GM18498 (cell line): ENCODE measurements around the gene MEGF11.
"Not testable (repeated sequence)": the region's sequence is repeated elsewhere in the genome, so short reads cannot be mapped to it uniquely, and the experiment has no call there.

ENCODE experiments used
- ATAC-seq: cut with Tn5 transposase; IDR thresholded peaks from one replicate; pipeline ENCODE4 v1.9.1; 2021; ENCODE audit warnings: mild to moderate bottlenecking, moderate library complexity; ENCODE audit not compliant: unreplicated experiment

Gene MEGF11

GRCh38 chr15:66016199-66016598, 237.4 kb downstream of the MEGF11 start:
- ATAC-seq = no peak

DNA sequence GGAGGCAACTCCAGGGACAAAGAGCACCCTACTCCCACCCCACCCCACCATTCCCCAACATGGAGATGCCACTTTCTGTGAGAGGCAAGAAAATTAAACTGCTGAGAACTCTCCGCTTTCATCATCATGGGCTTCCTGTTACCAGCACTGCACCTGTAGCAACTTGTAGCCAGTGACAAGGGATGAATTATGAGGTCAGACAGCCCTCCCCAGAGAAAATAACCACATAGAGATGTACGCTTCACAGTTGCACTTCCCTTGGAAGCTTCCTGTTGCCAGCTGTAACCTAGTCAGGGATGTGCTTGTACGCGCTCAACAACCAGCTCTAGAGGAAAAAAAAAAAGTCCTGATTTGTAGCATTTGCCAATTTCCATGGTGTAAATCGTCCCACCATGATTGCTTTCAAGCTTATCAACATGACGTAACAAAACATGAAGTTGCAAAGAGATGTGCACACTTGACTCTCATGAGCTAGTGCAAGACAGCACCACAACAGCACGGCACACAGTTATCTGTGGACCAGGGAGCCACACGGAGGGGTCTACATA, 238.8 kb downstream of the MEGF11 start:
- ATAC-seq = no peak

GRCh38 chr15:66014022-66014421, 239.5 kb downstream of the MEGF11 start:
- ATAC-seq = no peak

DNA sequence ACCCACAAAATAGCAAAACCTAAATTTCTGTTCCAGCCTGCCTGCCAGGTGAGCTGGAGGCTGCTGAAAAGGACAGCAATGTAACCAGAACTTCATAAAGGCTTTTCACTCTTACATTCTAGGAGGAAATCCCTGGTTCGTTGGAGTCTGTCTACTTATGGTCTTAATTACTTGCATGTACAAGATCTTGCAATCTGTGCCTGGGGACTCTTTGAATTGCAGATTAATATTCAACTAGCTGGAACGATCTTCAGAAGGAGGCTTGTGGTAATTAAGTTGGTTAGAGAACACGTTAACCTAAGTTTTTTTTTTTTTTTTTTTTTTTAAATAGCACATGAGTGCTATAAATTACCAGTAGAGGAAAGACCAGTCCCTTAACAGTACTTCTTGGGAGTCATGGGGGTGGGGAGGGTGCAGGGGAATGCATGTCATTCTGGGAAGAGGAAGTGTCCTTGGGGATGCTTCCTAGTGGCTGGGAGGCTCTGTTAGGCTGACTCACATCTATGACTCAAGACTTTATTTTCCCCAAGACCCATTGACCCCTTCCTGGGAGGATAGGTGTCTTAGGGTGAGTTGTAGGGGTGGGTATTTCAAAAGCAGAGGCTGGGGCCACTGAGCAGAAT, 244.5 kb downstream of the MEGF11 start:
- ATAC-seq = no peak

DNA sequence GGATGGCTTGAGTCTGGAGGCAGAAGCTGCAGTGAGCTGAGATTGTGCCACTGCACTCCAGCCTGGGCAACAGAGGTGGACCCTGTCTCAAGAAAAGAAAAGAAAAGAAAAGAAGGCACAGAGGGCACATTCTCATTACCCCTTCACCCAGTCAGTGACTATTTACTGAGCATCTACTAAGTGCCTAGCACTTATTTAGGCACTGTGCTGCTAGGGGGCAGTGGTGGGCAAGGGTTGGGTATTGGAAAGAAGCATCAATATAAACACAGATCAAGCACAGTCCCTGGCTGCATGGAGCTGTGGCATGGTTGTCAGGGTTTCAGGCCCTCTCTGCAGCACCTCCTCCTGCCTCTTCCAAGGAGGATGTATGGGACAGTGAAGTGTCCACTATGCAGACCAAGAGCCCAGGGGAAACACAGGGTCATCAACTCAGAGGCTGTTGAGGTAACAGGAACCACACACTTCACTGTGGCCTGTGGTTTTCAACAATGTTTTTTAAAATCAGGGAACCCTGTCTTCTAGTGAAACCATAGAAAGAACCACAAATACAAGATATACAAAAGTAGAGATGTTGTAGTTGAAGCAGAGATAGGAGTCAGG, 245.8 kb downstream of the MEGF11 start:
- ATAC-seq = no peak

- ATAC-seq = no peak
These were observed 246.6 kb downstream of the MEGF11 start for GRCh38 chr15:66006986-66007385.

- no peak for ATAC-seq
These were observed 248.8 kb downstream of the MEGF11 start for GRCh38 chr15:66004618-66005262.

- not testable (repeated sequence) for ATAC-seq
These were observed 250.4 kb downstream of the MEGF11 start for GRCh38 chr15:66003129-66003528.

DNA sequence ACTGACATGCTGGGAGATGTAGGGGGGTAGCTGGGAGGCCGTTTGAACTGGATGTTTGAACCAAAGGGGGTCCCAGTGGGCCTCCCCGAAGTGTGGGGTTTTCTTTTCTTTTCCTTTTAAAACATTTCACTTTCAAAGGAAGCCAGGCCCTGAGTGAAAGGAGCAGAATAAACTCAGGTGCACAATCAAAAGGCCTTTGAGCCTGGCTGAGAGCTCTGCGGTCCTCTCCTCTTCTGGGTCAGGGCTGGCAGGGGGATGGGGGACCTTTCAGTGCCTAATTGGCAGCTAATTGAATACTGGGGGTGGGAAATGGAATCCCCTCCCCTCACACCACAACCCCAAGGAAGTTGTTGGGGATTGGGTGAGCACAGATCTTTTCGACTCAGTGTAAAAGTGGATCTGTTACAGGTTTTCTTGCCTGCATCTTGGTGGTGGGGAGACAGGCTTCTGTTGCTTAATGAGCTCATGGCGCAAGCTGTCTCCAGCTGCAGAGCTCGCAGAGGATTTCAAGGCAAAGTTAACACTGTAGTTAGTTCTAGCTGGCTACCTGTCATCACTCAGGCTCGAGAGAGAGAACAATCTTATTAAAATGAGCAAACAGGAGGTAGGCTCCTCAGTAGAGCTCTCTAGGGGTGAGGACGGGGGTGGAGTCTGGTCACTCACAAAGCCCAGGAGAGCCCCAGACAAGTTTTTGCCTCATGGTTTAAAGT, 251.7 kb downstream of the MEGF11 start:
- ATAC-seq = no peak

GRCh38 chr15:66001042-66001441, 252.5 kb downstream of the MEGF11 start:
- ATAC-seq = no peak

DNA sequence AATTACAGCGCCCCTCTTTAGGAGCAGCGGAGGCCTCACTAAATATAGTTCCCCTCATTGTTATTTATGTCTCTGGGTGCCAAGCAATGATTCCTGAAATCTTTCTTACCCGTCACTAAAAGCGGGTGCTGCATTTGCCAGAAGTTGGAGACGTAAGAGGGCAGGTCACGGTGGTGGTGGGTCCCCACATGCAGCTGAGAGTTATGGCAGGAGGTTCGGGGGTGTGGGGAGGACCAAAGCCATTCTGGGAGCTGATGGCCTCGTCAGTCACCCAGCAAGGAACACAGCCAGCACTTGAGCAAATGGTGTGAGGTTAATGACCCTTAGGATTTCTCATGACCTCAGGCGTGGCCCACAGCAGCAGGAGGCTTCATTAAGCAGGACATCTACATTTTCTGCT, 255.1 kb downstream of the MEGF11 start:
- no peak for ATAC-seq

- ATAC-seq = no peak
These were observed 256.6 kb downstream of the MEGF11 start for GRCh38 chr15:65996901-65997300.

GRCh38 chr15:65994832-65995231, 258.7 kb downstream of the MEGF11 start:
- no peak for ATAC-seq

GRCh38 chr15:65993762-65994161, 259.8 kb downstream of the MEGF11 start:
- no peak for ATAC-seq

DNA sequence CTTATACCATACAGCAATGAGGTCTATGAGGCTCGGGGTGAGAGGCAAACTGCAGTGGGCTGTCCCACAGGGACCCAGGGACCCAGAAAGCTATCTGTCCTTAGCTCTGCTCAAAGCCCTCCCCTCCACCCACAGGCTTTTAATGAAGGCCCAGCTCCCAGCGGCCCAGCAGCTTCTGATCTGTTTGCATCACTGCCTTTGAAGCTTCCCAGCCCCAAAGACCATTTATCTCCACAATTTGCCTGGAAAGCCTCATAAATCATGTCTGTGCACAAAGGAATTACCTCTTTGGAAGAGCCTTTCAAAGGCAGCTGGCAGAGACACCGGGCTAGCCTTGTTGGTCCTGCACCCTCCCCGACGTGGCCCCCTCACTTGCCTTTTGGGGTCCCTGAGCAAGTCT, 260.3 kb downstream of the MEGF11 start:
- no peak for ATAC-seq

DNA sequence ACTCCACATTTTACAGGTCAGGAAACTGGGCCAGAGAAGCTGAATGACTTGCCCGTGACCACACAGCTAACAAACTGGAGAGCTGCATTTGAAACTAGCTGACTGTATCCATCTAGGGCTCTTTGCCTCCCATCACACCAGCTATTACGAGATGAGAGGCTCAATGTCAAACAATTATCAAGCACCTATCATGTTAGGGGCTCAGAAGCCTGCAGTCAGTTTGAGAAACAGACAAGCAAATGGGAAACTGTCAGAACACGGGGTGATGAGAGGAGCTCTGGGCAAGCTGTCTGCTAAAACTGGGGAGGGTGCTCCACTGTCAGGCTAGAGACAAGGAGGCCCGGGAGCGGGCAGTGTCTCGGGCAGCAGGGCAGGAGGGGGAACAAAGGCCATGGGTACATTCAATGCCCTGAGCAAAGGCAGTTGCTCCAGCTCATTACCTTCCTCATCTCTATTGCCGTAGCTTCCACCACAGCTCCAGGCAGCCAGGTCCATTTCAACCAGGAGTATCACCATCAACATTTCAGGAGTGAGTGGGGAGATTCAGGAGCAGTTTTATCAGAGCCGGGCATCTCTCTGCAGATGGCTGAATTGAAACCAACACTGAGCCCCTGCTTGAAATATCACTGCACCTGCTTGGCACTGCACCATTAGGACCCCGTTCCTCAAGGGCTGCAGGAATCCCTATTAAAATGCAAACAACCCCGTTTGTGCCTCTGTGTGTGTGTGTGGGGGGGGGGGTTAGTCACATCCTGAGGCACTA, 261.6 kb downstream of the MEGF11 start:
- ATAC-seq = no peak

DNA sequence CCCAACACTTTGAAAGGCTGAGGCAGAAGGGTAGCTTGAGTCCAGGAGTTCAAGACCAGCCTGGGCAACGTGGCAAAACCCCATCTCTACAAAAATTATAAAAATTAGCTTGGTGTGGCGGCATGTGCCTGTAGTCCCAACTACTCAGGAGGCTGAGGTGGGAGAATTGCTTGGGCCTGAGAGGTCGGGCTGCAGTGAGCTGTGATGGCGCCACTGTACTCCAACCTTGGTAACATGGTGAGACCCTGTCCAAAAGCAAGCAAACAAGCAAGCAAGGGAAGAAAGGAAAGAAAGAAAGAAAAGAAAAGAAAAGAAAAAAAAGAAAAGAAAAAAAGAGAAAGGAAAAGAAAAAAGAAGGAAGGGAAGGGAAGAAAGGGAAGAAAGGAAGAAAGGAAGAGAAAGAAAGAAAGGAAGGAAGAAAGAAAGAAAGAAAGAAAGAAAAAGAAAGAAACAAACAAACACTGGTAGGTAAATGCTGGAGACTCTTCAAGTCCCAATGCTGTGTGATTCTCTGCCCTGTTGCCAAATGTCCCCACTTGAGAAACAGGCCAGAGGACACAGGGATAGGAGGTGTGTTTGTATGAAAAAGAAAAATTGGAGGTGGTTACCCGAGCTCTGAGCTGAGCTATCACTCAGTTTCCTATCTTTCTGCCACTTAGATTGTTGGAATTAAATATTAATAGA, 263.1 kb downstream of the MEGF11 start:
- ATAC-seq = no peak

GRCh38 chr15:65987100-65987499, 266.4 kb downstream of the MEGF11 start:
- ATAC-seq = no peak

DNA sequence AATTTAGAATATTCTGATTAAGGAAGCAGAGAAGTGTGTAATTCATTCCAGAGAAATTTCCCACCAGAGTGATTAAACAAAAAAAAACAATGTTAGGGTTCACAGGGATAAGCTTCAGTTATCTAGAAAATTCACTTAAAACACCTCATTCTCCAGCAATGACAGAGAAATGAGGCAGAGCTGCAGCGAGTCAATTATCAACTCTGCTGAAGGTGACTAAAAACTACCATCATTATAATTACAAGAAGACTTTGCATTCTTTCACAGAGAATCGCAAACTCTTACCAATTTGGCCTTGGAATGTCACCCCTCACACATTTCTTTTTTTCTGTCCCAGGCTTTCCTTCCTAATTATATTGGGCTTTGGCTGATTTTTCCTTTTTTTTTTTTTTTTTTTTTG, 267.1 kb downstream of the MEGF11 start:
- no peak for ATAC-seq

DNA sequence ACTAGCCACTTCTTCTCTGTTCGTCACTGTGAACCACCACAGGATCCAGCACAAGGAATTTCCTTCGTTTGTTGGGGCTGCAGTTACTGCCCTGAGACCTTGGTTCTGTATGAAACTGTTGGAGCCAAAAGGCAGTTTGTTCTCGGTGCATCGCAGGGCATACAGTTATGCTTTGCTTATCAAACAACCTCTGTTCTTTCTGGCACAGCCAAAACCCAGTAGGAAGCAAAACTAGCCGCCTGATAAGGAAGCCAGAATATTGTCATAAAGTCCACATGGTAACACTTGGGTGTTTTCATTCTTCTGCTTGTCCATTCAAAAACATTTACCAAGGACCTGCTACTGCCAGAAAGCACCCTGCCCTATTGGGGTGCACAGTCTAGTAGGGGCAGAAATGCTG, 268.2 kb downstream of the MEGF11 start:
- ATAC-seq = no peak
